GM12875 (cell line): Measurements from ENCODE around the gene CDH4.

Source experiments
- H3K4me3 ChIP-seq: one replicate; pipeline ENCODE4 v1.5.1; 2011; ENCODE audit warnings: low read depth, low read length, control low read depth
- TF ChIP-seq, protein P1 (sequence below): IDR thresholded peaks from 2 replicates; pipeline ENCODE4 v1.5.1; 2011; ENCODE audit warnings: low read depth, mild to moderate bottlenecking, control low read depth, inconsistent platforms, low read length, moderate library complexity, borderline replicate concordance; ENCODE audit not compliant: insufficient read depth

Gene CDH4

DNA sequence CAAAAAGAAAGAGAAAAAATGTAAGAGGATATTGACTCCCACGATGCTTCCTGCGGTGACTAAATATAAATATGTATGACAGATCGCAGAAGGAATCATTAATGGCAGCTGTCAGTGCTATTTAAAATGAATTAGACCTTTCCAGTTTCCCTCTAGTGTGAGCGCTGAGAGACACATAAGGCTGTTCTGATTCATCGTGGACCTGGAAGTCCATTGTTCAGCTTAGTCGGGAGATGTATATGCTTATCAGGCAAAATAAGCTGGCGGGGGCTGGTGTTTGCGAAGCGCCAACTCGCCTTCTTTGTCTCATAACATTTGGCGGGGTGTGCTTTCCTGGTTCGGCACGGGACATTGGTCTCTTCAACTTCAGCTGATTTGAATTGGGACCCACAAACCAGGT lies 95.4 kb downstream of the CDH4 start:
- TF ChIP-seq, protein P1, sequence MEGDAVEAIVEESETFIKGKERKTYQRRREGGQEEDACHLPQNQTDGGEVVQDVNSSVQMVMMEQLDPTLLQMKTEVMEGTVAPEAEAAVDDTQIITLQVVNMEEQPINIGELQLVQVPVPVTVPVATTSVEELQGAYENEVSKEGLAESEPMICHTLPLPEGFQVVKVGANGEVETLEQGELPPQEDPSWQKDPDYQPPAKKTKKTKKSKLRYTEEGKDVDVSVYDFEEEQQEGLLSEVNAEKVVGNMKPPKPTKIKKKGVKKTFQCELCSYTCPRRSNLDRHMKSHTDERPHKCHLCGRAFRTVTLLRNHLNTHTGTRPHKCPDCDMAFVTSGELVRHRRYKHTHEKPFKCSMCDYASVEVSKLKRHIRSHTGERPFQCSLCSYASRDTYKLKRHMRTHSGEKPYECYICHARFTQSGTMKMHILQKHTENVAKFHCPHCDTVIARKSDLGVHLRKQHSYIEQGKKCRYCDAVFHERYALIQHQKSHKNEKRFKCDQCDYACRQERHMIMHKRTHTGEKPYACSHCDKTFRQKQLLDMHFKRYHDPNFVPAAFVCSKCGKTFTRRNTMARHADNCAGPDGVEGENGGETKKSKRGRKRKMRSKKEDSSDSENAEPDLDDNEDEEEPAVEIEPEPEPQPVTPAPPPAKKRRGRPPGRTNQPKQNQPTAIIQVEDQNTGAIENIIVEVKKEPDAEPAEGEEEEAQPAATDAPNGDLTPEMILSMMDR: no peak
- H3K4me3 ChIP-seq: no peak overlapping the region

DNA sequence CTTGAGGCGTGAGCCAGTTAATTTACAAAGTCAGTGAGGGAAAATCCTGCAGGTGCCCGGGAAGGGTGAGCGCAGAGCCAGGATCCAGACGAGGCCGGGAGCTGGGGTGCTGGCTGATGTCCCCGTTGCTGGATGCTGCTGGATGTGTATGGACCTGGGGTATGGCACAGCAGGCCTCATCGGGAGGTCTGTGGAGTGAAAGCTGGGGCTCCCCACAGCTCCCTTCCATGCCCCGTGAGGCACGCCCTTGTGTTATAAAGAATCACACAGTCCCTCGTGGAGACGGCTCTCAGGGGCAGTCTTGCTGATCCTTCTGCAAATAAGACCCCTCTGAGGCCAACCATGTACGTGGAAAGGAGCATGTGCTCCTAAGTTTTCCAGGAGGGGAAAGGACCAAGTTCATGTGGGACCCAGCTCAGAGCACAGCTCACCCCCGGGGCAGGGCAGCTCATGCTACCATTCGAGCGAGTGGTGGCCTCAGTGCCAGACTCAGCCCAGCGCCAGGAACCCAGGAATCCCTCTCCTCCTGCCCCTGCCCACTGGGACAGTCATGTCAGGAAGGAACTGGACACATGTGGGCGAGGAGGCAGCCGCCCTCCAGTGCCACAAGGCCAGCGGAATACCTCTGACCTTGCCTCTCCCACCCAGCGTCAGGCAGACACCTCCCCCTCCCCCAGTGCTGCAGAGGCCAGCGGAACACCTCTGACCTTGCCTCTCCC lies 97.5 kb downstream of the CDH4 start:
- TF ChIP-seq, protein P1: no peak
- no peak overlapping the region for H3K4me3 ChIP-seq

DNA sequence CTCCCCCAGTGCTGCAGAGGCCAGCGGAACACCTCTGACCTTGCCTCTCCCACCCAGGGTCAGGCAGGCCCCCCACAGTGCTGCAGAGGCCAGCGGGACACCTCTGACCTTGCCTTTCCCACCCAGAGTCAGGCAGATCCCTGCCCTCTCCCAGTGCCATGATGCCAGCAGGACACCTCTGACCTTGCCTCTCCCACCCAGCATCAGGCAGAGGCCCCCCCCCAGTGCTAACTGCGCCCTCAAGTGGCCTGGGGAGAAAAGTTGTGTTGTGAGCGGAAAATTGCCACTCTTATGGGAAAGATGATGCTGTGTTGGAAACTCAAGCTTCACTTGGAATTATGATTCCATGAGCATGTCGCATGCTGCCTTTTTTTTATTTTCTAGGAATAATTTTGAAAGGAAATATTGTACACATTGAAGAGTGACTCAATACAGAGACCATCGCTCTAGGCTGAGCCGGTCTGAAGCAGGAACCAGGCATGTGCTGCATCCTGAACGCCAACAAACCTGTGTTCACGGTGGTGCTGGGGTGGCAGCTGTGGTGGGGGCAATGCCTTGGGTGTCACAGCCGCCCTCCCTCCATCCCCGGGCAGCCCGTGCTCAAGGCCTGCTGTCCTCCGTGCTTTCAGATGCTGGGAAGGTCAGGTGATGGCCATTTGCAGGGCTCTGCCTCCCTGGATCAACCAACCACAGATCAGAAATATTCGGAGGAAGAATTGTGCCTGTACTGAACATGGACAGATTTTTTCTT lies 98.6 kb downstream of the CDH4 start:
- TF ChIP-seq, protein P1: no peak
- H3K4me3 ChIP-seq: no peak overlapping the region

DNA sequence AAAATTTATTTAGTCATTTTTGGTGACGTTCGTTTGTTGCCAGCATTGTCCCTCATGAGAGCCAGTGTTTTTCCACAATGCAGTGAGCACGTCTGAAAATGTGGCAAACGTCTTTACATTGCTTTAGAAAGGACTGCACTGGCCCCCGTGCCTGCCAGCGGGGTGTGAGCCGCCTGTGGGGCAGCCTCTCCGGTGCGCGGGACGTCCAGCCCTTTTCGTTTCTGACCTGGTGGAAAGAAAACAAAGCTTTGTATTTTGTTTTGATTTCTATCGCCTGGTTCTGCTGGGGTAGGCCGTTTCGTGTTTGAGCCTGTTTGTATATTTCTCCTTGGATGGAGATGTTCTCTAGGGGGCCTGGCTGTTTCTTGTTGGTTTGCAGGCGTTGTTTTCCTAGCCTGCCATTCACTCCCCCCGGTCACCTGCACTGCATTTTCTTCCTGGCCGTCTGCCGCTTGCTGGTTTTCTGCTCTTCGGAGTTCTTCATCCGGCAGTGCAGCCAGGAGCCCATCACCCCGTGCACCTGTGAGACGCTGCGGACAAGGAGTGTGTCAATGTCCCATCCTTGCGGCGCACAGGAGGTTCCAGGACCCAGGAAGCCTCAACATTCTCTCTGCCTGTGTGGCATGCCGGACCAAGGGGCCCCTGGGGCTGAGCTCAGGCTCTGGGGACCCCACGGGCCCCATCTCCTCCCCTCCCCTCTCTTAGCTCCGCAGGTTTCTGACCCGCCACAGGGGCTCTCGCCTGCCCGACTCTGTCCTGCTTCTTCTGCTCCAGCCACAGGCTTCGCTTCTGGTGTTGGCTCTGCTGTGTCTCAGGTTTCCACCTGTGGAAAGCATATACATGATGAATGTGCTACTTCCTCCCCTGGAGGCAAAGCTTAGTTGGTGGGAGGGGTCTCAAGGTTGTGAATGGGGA lies 100.5 kb downstream of the CDH4 start:
- TF ChIP-seq, protein P1: no peak
- no peak overlapping the region for H3K4me3 ChIP-seq

DNA sequence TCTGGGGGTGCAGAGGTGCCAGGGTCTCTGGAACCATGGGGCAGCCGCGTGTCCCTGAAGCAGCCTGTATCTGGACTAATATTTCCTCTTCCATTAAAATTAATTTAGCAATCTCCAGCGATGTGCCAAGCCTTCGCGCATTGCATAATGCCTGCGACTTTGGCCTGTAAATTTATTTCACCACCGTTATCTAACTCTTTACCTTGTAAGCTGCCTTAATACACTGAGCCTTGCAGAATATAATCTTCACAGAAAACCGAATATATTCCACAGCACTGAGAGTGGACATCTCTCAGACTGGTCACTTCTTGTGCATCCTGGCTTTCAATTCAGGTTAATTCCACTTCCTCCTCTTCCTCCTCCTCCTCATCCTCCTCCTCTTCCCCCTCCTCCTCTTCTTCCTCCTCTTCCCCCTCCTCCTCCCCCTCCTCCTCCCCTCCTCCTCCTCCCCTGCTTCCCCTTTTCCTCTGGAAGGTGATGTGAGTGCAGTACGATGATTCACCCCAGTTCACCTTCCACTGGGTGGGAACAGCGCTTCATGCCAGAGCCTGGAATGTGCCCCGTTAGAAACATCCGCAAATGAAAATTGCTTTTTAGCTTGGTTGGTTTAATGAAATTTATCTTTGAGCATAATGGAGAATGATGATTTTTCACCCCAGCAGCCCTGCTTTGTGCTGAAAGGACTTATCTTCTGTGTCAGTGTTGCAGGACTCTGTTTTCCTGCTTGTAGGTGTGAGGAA lies 101.4 kb downstream of the CDH4 start:
- no peak overlapping the region for H3K4me3 ChIP-seq
- TF ChIP-seq, protein P1: no peak

DNA sequence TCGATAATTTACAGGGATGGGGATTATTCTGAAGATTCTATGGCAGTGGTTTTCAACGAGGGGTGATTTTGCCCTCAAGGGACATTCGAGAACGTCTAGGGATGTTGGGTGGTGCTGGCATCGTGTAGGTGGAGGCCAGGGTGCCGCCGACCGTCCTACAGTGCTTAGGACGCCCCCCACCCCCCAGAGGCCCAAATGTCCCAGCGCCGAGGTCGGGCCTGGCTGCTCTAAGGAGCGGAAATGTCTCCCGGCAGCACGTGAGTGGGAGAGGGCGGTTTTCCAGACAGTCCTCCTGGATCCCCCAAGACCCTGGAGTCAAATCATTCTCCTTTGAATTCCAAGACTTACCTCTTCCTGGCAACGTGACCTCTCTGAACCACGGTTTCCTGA lies 101.9 kb downstream of the CDH4 start:
- TF ChIP-seq, protein P1: no peak

More for the DNA sequence above, 101.9 kb downstream of the CDH4 start:
- no peak overlapping the region for H3K4me3 ChIP-seq
